VCaP (cell line): Measurements from ENCODE around the gene SGCA.
A peak's percentile ranks its signal among the peaks of the same experiment; 100 is the strongest.

Experiments
- H3K27ac ChIP-seq: fragments of 450-650 bp; 2 replicates; pipeline ENCODE4 v1.5.1; 2017
- CTCF ChIP-seq: fragments of 450-650 bp; conservative IDR thresholded peaks from 2 replicates; pipeline ENCODE4 v1.5.1; 2017; ENCODE audit warnings: mild to moderate bottlenecking, moderate library complexity

Gene SGCA

GRCh38 chr17:50183421-50183994 is 17.7 kb downstream of the SGCA start:
- no peak for TF ChIP-seq CTCF
- H3K27ac ChIP-seq = no peak overlapping the region

GRCh38 chr17:50184064-50184463 is 18.3 kb downstream of the SGCA start:
- TF ChIP-seq CTCF = 0 out of 2 replicates have a peak, but pooled peaks have one; percentile 15
- H3K27ac ChIP-seq = no peak overlapping the region

GRCh38 chr17:50184611-50185398 is 19.0 kb downstream of the SGCA start:
- no peak overlapping the region for H3K27ac ChIP-seq
- TF ChIP-seq CTCF = no peak

GRCh38 chr17:50185631-50186471 is 20.0 kb downstream of the SGCA start:
- no peak for TF ChIP-seq CTCF
- no peak overlapping the region for H3K27ac ChIP-seq

- no peak overlapping the region for H3K27ac ChIP-seq
- no peak for TF ChIP-seq CTCF
Measured at GRCh38 chr17:50186661-50187393, 21.0 kb downstream of the SGCA start.

GRCh38 chr17:50187394-50187725 is 21.6 kb downstream of the SGCA start:
- TF ChIP-seq CTCF = no peak
- H3K27ac ChIP-seq = no peak overlapping the region
